Measurements from ENCODE around the gene ISLR2.
A peak's percentile ranks its signal among the peaks of the same experiment; 100 is the strongest.
"Not testable (repeated sequence)": the region's sequence is repeated elsewhere in the genome, so short reads cannot be mapped to it uniquely, and the experiment has no call there.

The ISLR2 gene
- long read RNA-seq, donor 1: 0 reads
- long read RNA-seq, donor 2: 0 reads
- long read RNA-seq, donor 3: 0 reads
- long read RNA-seq, donor 4: 0 reads
- long read RNA-seq, donor 5: 0 reads
- long read RNA-seq, donor 6: 0 reads
- long read RNA-seq, donor 7: 0 reads
- long read RNA-seq, donor 8: 0 reads

DNA sequence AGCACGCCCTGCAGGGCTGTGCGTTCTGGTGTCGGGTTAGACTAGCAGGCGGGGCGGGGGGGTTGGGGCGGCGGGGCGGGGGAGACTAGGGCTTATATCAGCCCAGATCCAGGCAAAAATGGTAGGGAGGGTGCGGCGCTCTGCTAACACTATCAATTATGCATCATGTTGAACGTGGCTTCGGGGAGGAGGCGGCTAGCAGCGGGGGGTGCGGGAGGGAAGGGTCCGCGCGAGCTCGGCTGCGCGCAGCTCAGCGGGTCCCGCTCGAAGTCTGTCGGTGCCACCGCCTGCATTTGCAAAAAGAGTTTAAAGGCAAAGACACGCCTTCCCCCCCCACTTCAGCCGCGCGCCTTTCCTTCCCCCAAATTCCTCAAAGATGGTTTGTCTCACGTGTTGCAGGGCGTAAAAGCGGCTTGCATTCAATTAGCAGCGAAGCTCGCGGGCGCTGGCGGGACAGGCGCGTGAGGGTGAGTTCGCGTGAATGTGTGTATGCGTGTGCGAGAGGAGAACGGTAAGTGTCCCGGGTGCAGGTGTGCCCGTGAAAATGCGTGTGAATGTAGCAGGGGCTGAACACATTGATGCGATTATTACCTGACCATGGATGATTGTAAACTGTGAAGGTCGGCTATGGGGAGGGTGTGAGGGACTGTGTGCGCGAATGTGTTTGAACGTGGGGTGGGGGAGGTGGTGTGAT, at the start of gene ISLR2:
ISLR2 (plus strand) TSS at position 432 of the 694 bp plus-strand sequence. CDS start 2,169 bp downstream, outside the sequence.
- peak; percentile 57 for DNase-seq

GRCh38 chr15:74082450-74082849, 47.9 kb upstream of the ISLR2 start, which contains the start of gene GOLGA6A:
GOLGA6A (minus strand) TSS chr15:74082550; CDS start chr15:74082509, 41 bp downstream.
- DNase-seq: not testable (repeated sequence)

GRCh38 chr15:74094567-74094966, 35.8 kb upstream of the ISLR2 start:
- DNase-seq: not testable (repeated sequence)

DNA sequence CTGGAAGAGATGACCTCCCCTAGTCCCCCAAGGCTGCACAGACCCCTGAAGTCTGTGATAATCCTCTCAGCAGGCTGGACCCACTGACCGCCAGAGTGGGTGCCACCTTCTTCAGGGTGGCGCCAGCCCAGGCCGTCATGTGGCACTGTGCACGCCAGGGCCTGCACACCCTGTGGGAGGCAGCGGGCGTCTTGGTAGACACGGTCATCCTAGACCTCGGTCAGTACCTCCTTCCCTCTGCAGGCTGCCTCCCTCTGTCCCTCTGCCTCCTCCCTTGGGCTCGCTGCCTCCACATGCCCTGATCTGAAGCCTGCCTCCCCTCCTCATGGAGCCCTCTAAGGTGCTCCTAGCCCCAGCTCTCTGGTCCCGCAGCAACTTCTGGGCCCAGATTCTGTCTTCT, 34.8 kb upstream of the ISLR2 start:
- DNase-seq: not testable (repeated sequence)

DNA sequence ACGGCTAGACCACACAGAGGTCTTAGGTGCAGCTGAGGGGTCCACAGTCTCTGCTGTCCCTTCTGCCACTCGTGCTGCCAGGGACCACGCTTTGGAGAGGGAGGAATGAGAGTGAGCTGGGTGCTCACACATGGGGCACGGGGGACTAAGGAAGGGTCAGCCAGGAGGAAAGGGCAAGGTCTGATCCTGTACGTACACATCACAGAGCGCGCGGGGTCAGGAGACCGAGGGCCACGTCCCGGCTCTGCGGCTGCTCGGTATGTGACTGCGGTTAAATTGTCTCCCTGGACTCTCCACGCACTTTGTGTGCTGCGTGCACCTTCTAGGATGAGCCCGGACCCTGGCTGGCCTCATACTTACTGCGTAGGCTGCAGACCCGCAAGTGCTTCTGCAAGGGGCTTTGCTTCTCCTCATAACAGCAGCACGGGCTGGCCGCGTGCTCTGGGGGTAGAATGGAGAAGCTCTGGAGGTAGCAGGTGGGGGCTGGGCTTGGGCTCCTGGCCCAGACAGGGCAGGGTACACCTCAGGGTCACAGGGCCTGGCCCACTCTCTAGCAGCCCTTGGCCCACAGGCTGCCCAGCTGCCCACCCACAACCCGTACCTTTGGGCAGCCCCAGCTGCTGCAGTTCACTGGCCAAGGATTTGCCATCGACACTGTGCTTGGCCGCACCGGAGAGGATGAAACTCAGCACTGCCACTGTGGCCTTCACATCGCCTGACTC, 33.5 kb upstream of the ISLR2 start:
- DNase-seq: not testable (repeated sequence)

- DNase-seq: peak; percentile 90
These were observed 30.2 kb upstream of the ISLR2 start for GRCh38 chr15:74099963-74100733.

GRCh38 chr15:74108111-74108510, 22.3 kb upstream of the ISLR2 start:
- no peak for DNase-seq

DNA sequence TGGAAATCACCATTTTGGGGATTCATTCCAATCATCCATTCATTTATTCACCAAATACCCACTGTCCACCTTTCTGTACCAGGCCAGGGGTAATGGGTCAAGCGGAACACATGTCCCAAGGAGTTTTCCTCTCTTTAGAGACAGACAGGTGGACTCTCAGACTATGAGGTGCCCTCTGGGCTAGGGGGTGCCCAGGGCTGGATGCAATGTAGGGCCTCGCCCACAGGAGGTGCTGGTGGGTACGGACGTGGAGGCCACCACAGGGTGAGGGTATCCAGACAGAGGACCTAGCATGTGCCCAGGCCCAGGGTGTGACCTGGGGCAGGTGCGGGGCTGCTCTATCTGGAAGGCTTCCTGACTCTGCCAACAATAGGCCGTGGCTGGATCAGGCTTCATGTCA, 21.8 kb upstream of the ISLR2 start:
- not testable (repeated sequence) for DNase-seq

GRCh38 chr15:74109713-74110112, 20.7 kb upstream of the ISLR2 start:
- DNase-seq: no peak

- no peak for DNase-seq
These were observed 10.0 kb upstream of the ISLR2 start for GRCh38 chr15:74120426-74120825.

GRCh38 chr15:74121039-74121438, 9.3 kb upstream of the ISLR2 start:
- DNase-seq: no peak

DNA sequence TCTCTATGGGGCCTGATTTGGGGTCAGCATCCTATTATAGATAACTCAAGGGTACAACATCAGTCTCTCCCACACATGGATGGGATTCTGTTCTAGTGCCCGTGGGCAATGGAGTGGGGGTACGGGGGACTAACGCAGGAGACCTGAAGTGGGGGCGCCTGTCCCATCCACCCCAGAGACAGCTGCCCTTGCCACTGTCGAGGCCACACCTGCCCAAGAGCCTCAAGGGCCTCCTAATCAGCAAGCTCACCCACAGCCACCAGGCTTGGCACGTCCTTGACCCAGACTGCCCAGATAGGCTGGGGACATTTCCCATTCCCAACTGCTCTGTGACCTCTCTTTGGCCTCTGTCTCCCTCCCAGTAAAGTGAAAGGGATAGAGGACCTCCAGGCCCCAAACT, 8.5 kb upstream of the ISLR2 start:
- DNase-seq: no peak

DNA sequence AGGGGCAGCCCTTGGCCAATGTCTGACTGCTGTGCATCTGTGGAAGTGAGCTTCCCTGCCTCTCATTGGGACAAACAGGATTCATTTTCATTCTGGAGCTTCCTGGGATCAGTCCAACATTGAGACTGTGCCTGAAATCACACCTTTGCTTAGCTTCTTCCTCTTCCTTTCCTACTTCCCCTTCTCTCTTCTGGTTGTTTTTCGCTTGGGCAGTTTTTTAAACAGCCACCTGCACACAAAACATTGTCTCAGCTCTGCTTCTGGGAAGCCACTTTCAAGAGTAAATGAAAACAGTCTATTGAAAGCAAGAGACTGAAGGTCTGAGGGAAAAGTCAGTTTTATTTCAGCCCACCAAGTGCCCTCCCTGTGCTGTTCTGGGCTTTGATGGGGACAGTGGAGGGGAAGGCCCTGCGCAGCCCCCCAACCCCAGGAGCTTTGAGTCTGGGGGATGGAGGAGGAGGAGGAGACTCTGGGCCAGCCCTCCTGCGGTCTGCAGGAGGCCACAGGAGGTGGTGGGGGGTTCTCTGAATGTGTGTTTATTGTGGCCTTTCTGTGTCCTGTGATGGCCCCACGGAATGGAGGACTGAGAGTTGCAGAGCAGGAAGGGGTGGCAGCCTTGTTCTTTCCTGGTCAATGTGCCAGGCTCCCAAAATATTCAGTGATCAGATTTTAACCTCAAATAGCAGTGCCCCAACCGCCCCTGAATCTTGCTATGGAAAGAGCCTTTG, 7.8 kb upstream of the ISLR2 start:
- no peak for DNase-seq

- DNase-seq: no peak
These were observed 7.3 kb upstream of the ISLR2 start for GRCh38 chr15:74123131-74123429.

DNA sequence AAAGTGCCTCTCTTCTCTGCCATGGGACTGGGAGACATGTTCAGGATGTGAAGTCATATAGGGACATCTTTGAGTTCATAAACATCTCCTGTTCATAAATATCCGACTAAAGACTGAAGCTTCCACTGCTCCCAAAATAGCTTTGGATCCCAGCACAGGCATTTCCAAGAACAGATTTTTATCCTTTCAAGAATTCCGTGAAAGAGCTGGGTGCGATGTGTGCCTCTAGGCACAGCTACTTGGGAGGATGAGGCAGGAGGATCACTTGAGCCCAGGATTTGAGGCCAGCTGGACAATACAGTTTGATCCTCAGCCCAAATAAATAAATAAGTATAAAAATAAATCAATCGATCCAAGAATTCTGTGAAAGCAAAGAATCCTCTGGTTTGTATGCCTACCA, 6.7 kb upstream of the ISLR2 start:
- DNase-seq: no peak

DNA sequence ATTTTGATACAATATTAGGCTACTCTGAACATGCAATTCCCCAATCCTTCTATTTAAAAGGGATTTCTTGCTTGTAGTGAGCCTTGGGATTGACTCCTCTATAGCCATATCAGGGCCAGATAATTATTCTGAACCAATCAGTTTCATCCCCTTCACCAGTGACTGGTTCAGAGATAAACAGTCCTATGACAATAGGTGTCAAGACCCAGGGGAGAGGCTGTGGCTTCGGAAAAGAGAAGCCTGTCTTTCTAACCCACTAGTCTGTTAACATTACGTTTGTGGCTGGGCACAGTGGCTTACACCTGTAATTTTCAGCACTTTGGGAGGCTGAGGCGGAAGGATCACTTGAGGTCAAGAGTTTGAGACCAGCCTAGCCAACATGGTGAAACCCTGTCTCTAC, 6.2 kb upstream of the ISLR2 start:
- no peak for DNase-seq

GRCh38 chr15:74124759-74125158, 5.6 kb upstream of the ISLR2 start:
- DNase-seq: no peak

- DNase-seq: peak; percentile 86
These were observed 3.0 kb upstream of the ISLR2 start for GRCh38 chr15:74127255-74127953.

DNA sequence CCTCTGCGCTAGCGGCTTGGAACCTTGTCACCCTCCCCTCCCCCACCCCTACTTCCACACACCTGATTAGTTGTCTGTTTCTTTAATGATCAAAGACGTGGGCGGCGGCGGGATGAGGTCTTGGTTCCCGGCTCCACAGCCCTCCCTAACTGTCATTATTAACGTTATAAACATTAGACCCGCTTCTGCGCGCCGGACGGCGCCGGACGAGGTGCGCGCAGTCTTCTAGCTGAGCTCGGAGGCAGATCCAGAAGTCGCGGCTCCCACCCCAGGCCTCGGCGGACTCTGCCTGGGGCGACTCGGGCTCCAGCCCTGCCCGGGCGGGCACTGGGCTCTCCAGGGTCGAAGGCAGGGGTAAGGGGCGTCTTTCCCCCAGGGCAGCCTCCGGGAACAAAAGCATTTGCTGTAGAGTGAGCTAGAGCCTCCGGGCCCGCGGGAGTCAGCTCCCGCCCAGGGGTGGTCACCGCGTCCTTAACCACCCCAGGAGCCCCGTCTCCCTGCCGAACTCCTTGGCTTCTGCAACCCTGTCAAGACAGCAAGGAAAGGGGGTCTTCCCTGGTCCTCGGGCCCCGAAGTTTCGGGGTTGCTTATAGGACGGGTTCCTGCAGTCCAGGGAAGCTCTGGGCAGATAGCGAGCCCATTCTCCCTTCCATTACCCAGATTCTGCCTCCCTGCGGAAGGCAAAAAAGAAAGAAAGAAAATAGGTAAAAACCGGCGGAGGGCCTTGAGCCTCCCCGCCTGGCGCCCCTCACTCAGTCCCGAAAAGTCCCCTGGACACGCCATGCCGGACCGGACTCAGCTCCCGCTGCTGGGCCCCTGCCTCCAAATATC, 2.2 kb upstream of the ISLR2 start:
- DNase-seq: peak; percentile 83

GRCh38 chr15:74128785-74129585, 1.4 kb upstream of the ISLR2 start:
- DNase-seq: peak; percentile 65
